IPS-NIHi11 (cell line): ENCODE data around the gene ARHGEF37.

Source experiments
- DNase-seq: peaks from one replicate; pipeline ENCODE4 v3.0.0; 2012; ENCODE audit warnings: mixed read lengths, low spot score

Gene ARHGEF37

DNA sequence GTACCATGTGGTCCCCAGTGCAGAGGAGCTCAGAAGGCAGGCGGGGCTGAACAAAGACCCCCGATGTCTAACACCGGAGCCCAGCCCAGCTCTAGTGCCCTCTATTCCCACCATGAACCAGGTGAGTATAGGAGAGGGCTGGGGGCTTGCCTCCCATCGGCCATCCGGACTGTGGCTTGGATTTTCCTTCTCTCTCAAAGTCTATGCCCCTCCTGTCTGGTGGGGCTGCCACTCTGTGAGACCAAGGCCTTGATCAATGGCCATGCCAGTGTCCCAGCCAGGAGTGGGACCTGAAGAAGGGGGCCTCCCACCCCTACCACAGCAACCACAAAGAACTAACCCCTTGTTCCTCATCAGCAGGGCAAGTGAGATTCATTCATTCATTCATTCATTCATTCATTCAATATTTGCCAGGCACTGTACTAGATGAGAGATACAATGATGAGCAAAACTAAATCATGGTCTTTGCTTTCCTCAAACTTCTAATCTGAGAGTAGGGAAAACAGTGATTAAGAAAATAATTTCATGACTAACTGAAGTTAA lies 47.6 kb downstream of the ARHGEF37 start:
- no peak for DNase-seq

- no peak for DNase-seq
These were observed 48.1 kb downstream of the ARHGEF37 start for GRCh38 chr5:149629421-149629820.

- DNase-seq, result no peak
These were observed 49.0 kb downstream of the ARHGEF37 start for GRCh38 chr5:149630337-149630736.

- DNase-seq, result no peak
These were observed 50.2 kb downstream of the ARHGEF37 start for GRCh38 chr5:149631506-149631905.

DNA sequence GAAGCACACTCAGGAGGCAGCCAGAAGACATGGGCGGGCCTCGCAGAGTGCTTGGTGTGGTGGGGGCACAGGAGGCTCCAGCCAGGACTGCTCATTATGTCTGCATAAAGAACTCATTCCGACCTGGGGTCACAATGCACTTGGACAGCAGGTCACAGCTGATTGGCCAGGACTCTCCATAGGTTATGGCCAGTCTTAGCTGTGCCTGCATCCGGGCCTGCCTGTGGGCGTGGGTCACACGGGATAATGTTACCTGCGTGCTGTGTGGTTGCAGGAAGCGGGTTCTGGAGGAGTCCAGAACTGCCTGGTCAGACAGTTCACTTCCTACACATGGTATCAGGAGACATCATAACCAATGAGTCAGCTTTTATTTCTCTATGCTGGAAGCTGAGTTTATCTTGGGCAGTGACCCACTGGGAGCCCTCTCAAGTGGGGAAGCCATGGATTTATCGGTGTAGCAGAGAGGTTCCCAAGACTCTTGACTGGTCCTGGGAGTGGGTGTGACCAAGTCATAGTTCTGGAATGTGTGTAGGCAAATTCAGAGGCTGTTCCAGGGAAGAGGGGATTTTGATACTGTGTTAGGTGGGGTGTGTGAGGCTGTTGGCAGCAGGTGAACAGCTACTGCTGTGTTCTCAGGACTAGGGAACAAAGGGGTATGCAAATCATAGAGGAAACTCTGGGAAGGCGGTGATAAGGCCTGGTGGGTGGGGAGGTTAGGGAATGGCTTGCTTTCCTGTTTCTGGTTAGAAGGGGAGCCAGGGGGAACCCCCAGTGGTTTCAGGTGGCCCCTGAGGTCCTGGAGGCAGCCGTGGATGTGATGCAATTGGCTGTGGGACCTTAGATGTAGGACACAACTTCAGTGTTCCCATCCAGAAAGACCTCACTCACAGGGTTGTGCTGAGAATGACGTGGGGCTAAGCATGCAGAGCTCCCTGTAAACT lies 51.3 kb downstream of the ARHGEF37 start:
- peak; percentile 59 for DNase-seq

DNA sequence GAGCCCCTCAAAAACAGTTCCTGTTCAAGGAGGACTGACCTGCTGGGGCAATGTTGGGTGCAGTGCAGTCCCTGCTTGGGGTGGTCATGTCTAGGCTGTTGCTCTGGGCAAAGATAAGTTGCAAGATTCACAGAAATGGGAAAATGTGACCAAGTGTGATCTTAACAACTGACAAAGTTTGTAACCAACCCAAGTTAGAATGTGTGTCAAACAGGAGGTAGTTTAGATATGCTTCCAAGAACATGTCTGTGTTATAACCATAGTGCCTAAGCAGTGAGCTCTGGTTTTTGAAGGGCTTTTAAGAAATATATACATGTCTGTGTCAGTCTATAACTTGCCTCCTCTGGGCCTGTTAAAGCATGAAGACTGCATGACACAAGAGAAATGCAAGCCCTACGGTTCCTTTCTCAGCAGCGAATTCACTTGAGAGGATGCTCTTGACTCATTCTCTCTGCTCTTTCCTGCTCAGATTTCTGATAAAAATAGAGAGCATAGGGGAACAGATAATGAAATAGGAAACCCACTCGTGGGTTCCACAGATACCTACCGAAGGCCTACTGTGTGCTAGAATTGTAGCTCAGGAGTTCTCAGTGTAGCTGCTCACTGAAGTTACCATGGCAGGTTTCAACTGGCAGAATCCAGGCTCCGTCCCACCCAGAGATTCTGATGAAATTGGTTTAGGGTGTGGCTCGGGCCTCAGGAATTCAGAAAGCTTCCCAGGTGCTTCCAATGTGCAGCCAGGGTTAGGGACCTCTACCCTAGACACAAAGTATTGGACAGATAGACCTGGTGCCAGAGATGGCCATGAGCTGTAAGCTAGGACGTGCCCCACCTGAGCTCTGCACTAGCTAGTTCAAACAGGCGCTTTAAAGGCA lies 52.4 kb downstream of the ARHGEF37 start:
- DNase-seq, result no peak

GRCh38 chr5:149635394-149635793 lies 54.1 kb downstream of the ARHGEF37 start:
- DNase-seq, result no peak

GRCh38 chr5:149636191-149636860 lies 55.0 kb downstream of the ARHGEF37 start:
- DNase-seq, result no peak

GRCh38 chr5:149636861-149637246 lies 55.6 kb downstream of the ARHGEF37 start:
- peak; percentile 79 for DNase-seq

GRCh38 chr5:149638136-149638535 lies 56.8 kb downstream of the ARHGEF37 start:
- DNase-seq, result no peak

- no peak for DNase-seq
These were observed 57.4 kb downstream of the ARHGEF37 start for GRCh38 chr5:149638546-149639241.

DNA sequence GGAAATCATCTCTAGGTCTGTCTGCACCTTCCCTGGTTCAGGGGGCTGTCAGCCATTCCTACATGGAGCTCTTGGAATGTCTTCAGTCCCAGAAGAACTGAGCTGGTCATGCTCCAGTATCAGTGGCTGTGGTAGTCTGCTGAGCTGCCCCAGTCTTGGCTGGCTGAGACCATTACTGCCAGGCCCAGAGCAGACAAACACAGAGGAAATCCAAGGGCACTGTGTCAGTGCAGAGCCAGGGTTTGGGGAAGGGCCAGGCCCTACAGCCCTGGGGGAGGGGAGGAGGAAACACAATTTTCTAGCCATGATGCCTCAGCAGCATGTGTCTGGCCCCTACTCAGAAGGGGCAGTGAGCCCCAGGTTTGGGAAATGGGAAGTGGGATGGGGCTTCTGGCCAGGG lies 58.4 kb downstream of the ARHGEF37 start:
- no peak for DNase-seq

- no peak for DNase-seq
These were observed 59.2 kb downstream of the ARHGEF37 start for GRCh38 chr5:149640350-149640999.

DNA sequence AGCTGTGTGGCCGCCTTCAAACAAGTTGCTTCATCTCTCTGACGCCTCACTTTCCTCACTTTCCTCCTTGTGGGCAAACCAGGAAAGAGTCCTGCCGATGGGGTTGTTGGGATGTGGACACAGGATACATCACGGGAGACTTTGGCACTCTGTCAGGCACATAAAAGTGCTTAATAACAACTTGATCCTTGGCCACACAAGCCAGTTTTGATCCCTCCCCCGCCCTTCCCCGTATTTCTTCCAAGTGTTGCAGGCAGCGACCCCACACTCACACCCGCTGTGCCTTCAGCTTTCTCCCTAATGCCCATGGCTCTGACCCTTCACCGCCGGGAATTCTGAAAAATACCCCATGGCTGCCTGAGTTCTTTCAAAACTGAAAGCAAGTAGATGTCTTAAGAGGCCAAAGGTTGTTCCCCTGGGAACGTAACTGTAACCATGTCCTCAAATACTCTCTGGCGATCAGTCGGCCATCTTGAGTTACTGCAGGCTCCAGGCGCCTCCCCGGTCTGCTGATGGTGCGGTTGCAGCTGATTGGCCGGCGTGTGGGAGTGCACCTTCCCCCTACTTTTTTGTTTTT lies 59.8 kb downstream of the ARHGEF37 start:
- no peak for DNase-seq

DNA sequence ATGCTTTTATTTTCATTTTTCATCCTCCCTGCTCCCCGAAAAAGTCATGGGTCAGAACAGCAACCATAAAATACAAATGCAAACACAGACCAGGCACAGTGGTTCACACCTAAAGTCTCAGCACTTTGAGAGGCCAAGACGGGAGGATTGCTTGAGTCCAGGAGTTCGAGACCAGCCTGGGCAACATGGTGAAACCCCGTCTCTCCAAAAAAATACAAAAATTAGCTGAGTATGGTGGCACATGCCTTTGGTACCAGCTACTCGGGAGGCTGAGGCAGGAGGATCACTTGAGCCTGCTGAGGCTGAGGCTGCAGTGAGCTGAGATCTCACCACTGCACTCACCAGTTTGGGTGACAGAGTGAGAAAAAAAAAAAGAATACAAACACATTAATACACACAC lies 60.3 kb downstream of the ARHGEF37 start:
- no peak for DNase-seq

DNA sequence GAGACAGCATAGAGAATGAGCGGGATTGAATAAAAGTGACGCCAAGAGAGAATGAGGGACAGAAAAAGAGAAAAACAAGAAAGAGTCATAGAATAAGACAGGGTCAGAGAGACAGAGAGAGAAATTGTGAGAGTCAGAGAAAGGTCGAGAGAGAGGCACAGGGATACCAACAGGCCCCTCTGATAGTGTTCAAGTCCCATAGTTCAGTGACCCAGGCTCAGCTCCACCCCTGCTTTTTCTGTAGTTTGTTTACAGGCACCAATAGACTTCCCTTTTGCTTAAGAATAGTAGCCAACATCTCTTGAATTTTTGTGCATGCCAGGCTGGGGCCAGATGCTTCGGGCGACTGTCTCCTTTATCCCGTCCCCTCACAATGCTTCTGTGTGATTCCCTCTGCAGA lies 62.5 kb downstream of the ARHGEF37 start:
- DNase-seq, result no peak

- no peak for DNase-seq
These were observed 63.3 kb downstream of the ARHGEF37 start for GRCh38 chr5:149644629-149645028.

- DNase-seq, result no peak
These were observed 63.9 kb downstream of the ARHGEF37 start for GRCh38 chr5:149645236-149645635.

- DNase-seq, result no peak
These were observed 64.4 kb downstream of the ARHGEF37 start for GRCh38 chr5:149645725-149646124.

DNA sequence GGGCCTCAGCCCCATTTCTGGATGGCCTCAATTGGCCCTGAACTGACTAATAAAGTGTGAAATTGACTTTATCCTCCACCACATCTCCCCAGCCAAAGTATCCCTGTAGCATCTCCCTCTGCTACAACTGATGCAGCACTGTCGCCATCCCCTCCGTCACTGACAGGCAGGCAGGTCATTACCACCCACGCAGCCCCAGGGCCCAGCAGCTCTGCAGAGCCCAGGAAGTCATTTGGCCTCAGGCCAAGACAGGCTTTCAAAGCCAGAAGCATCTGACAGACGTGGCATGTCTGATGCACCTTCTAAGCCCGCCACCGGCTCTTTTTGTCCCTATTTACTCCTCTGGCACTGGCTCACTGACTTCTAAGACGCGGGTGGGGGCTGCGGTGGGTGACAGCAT lies 65.3 kb downstream of the ARHGEF37 start:
- no peak for DNase-seq

DNA sequence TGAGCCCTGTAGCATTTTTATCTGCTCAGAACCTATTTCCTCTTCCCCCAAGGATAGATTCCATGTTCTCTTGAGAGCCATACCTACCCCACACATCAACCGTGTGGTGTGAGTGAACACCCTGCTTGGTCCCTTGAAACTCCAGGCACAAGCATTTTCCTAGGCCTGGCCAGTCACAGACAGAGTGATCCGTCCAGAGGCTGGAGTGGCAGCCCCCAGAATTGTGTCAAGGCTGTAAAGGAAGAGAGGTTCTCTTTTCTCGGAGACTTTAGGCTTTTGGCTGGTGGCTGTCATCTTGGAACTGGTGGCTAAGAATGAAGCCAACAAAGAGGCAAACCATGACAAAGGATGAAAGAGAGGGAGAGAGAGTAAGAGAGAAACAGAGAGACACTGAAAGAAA lies 66.0 kb downstream of the ARHGEF37 start:
- DNase-seq, result no peak
